Measurements from ENCODE around the gene PKP1.

PKP1 gene

GRCh38 chr1:201250326-201251011 lies 32.8 kb upstream of the PKP1 start:
- DNase-seq (ENCODE audit: low read depth): no peak
- no peak overlapping the region for H3K4me3 ChIP-seq (ENCODE audit: low read length)
- TF ChIP-seq CTCF (IDR thresholded peaks at IDR 0.05; ENCODE audit: insufficient read depth, low read depth, low read length, missing control alignments): no peak

- H3K4me3 ChIP-seq (ENCODE audit: low read length): no peak overlapping the region
- no peak for TF ChIP-seq CTCF (IDR thresholded peaks at IDR 0.05; ENCODE audit: insufficient read depth, low read depth, low read length, missing control alignments)
- no peak for DNase-seq (ENCODE audit: low read depth)
These were observed 31.9 kb upstream of the PKP1 start for GRCh38 chr1:201251411-201251810.

- no peak overlapping the region for H3K4me3 ChIP-seq (ENCODE audit: low read length)
These were observed 31.4 kb upstream of the PKP1 start for GRCh38 chr1:201251851-201252430.

GRCh38 chr1:201252944-201253371 lies 30.3 kb upstream of the PKP1 start:
- no peak for TF ChIP-seq CTCF (IDR thresholded peaks at IDR 0.05; ENCODE audit: insufficient read depth, low read depth, low read length, missing control alignments)
- DNase-seq (ENCODE audit: low read depth): no peak
- no peak overlapping the region for H3K4me3 ChIP-seq (ENCODE audit: low read length)

More at GRCh38 chr1:201251851-201252430, 31.4 kb upstream of the PKP1 start:
- DNase-seq (ENCODE audit: low read depth): no peak
- no peak for TF ChIP-seq CTCF (IDR thresholded peaks at IDR 0.05; ENCODE audit: insufficient read depth, low read depth, low read length, missing control alignments)

GRCh38 chr1:201253411-201253810 lies 29.9 kb upstream of the PKP1 start:
- no peak overlapping the region for H3K4me3 ChIP-seq (ENCODE audit: low read length)
- TF ChIP-seq CTCF (IDR thresholded peaks at IDR 0.05; ENCODE audit: insufficient read depth, low read depth, low read length, missing control alignments): no peak
- no peak for DNase-seq (ENCODE audit: low read depth)

- H3K4me3 ChIP-seq (ENCODE audit: low read length): no peak overlapping the region
- no peak for DNase-seq (ENCODE audit: low read depth)
- TF ChIP-seq CTCF (IDR thresholded peaks at IDR 0.05; ENCODE audit: insufficient read depth, low read depth, low read length, missing control alignments): no peak
These were observed 29.2 kb upstream of the PKP1 start for GRCh38 chr1:201253906-201254624.

All from epithelial cell of esophagus (primary cell).